Panc1 (cell line): ENCODE results near the gene PAK2. TPM values are rescaled to one million over a fixed set of nuclear protein-coding genes. Genes with fewer than 3 reads are reported as not detected.
"Not testable (repeated sequence)": the region's sequence is repeated elsewhere in the genome, so short reads cannot be mapped to it uniquely, and the experiment has no call there.

ENCODE experiments used
- ATAC-seq: fragments of 200-7000 bp; cut with Tn5 transposase; 2 replicates; pipeline ENCODE4 v1.9.1; 2020; ENCODE audit warnings: mild to moderate bottlenecking, moderate library complexity
- BruUV-seq: library from RNA; stranded (reverse); fragments of 400-500 nt; replicated peaks from 2 replicates; lab custom pipeline; 2021; lab: Mats Ljungman, UMichigan
- CTCF ChIA-PET: fragments of 300-600 bp; sonication (Branson Sonifier 250); formaldehyde crosslinking; loops from one replicate; lab custom pipeline; 2022; ENCODE audit warnings: antibody characterized with exemption; lab: Charles Lee
- POLR2A ChIA-PET: fragments of 300-600 bp; sonication (Branson Sonifier 250); formaldehyde crosslinking; loops from one replicate; lab custom pipeline; 2022; ENCODE audit warnings: antibody characterized with exemption; lab: Charles Lee
- DNase-seq: peaks from one replicate; pipeline ENCODE4 v3.0.0-alpha.2; 2010; ENCODE audit warnings: low read depth, low spot score
- H3K27ac ChIP-seq: 2 replicates; pipeline ENCODE4 v1.5.1; 2011; ENCODE audit warnings: mild to moderate bottlenecking, low read length, inconsistent platforms
- H3K27me3 ChIP-seq: fragments of 200-500 bp; sonication (Bioruptor generic); 2 replicates; pipeline ENCODE4 v1.6.0; 2014; ENCODE audit warnings: low read length, inconsistent platforms; ENCODE audit not compliant: control insufficient read depth, insufficient read depth
- H3K36me3 ChIP-seq: fragments of 200-500 bp; sonication (Bioruptor generic); 2 replicates; pipeline ENCODE4 v1.5.1; 2014; ENCODE audit warnings: inconsistent platforms, mild to moderate bottlenecking, low read length, moderate library complexity; ENCODE audit not compliant: control insufficient read depth, insufficient read depth
- H3K4me1 ChIP-seq: 2 replicates; pipeline ENCODE4 v1.5.1; 2011; ENCODE audit warnings: inconsistent platforms, mild to moderate bottlenecking, low read length, moderate library complexity; ENCODE audit not compliant: control insufficient read depth, insufficient read depth
- H3K4me3 ChIP-seq, 2 experiments: 2 replicates each; pipeline ENCODE4 v1.5.1; 2011 to 2012; ENCODE audit warnings: low read depth in 2 of 2, low read length in 2 of 2, mild to moderate bottlenecking in 2 of 2, inconsistent platforms in 1 of 2, moderate library complexity in 1 of 2
- H3K9me3 ChIP-seq: fragments of 200-500 bp; sonication (Bioruptor generic); 2 replicates; pipeline ENCODE4 v1.5.1; 2014; ENCODE audit warnings: low read depth, mild to moderate bottlenecking, inconsistent platforms, low read length, moderate library complexity; ENCODE audit not compliant: control insufficient read depth, insufficient read depth
- CTCF ChIP-seq: fragments of 450-650 bp; IDR thresholded peaks from 2 replicates; pipeline ENCODE4 v1.5.1; 2017; ENCODE audit warnings: mild to moderate bottlenecking
- POLR2AphosphoS5 ChIP-seq: IDR thresholded peaks from 2 replicates; pipeline ENCODE4 v1.6.1; 2012; ENCODE audit warnings: mild to moderate bottlenecking, low read depth, low read length, moderate library complexity
- SIN3A ChIP-seq: IDR thresholded peaks from 2 replicates; pipeline ENCODE4 v1.6.1; 2012; ENCODE audit warnings: low read depth, mild to moderate bottlenecking, low read length, moderate library complexity, borderline replicate concordance; ENCODE audit not compliant: insufficient read depth
- TCF7L2 ChIP-seq: IDR thresholded peaks from 2 replicates; pipeline ENCODE4 v1.6.1; 2011; ENCODE audit warnings: mild to moderate bottlenecking, low read depth, low read length, inconsistent platforms
- in situ Hi-C: cut with HindIII; loops from 2 replicates; pipeline ENCODE4 v1.10.0; 2016; ENCODE audit warnings: low sequenced_read_pairs, low pct_unique_long_range_greater_than_20kb
- intact Hi-C: fragments of 100-400 bp; cut with micrococcal nuclease; formaldehyde crosslinking; loops from one replicate; pipeline ENCODE4 v1.10.0; 2022; ENCODE audit not compliant: unreplicated experiment
- total RNA-seq: library from RNA; stranded (reverse); gene quantifications from one replicate; pipeline ENCODE4 v1.2.1, GENCODE V29; 2021; ENCODE audit not compliant: unreplicated experiment
- TF ChIP-seq, protein P1 (sequence below), 2 experiments: IDR thresholded peaks; 2 replicates each; pipeline ENCODE4 v1.6.1; 2011 to 2012; ENCODE audit warnings: low read depth in 2 of 2, control low read depth in 1 of 2, low read length in 1 of 2, mild to moderate bottlenecking in 1 of 2, moderate library complexity in 1 of 2; ENCODE audit not compliant: insufficient read depth in 1 of 2

PAK2 gene
- total RNA-seq, 1 experiment from 2014 or later: 185 TPM

DNA sequence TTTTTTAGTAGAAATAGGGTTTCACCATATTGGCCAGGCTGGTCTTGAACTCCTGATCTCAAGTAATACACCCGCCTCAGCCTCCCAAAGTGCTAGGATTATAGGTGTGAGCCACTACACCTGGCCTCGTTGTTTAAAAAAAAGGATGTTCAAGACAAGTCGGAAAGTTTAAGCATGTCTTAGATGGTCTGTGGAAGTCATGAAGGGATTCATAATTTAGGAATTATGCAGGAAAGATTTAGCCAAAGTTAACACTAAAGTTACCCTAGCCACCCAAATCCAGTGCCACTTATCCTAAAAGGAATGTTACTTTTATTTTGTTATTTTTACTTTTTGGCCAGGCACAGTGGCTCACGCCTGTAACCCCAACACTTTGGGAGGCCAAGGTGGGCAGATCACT is 108.7 kb downstream of the PAK2 start:
- H3K27me3 ChIP-seq, BruUV-seq, H3K36me3 ChIP-seq, H3K9me3 ChIP-seq, H3K27ac ChIP-seq, H3K4me1 ChIP-seq, intact Hi-C loops, H3K4me3 ChIP-seq, ATAC-seq, CTCF ChIA-PET, in situ Hi-C loops, DNase-seq: not testable (repeated sequence)
- POLR2A ChIA-PET: interaction anchor here (0.7 kb wide), 1 partner anchor 309 kb away, joined by 10 read pairs; no protein-coding TSS in a partner anchor

DNA sequence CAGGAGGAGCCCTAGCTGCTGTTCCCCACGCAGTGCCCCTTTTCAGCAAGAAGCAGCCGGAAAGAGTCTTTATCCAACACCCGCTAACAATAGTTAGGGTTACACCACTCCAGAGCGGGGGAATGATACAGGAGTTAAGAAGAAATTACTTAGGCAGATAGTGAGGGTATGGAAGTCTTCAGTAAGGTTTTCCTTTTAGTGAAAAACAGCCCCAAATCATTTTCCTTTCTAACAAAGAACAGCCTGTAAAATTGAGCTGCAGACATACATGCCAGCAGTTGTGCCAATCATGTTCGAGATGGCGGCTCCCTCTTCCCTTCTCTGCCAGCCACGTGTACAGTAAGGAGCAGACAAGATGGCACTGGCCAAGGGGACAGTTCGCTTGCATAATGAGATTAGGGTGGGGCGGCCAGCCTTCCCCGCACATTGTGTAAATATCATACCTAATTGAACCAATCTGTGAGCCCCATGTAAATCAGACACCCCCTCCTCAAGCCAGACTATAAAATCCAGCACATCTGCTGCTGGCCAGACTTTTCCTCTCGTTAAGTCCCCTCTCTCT is 109.6 kb downstream of the PAK2 start:
- POLR2A ChIA-PET: interaction anchor here (0.7 kb wide), 1 partner anchor 54 kb away, joined by 3 read pairs; no protein-coding TSS in a partner anchor

GRCh38 chr3:196863000-196863399 is 123.3 kb downstream of the PAK2 start:
- H3K4me1 ChIP-seq, ATAC-seq, in situ Hi-C loops, H3K9me3 ChIP-seq, H3K4me3 ChIP-seq, CTCF ChIA-PET, H3K27ac ChIP-seq, intact Hi-C loops, H3K36me3 ChIP-seq, POLR2A ChIA-PET, H3K27me3 ChIP-seq, BruUV-seq, DNase-seq: not testable (repeated sequence)

More for the DNA sequence above, 109.6 kb downstream of the PAK2 start:
- H3K4me3 ChIP-seq: no peak overlapping the region
- ATAC-seq (no peak), DNase-seq (no peak)
- no peak overlapping the region for H3K27ac ChIP-seq
- H3K4me1 ChIP-seq: no peaks in the 10 kb centered on the region
- CTCF ChIA-PET: no interaction called here
- in situ Hi-C loops (no loop called here), intact Hi-C loops (no loop called here)
- H3K27me3 ChIP-seq: no peaks in the 10 kb centered on the region
- no peaks in the 10 kb centered on the region for H3K36me3 ChIP-seq
- BruUV-seq: no TSS peak
- no peaks in the 10 kb centered on the region for H3K9me3 ChIP-seq
- TF ChIP-seq SIN3A: no peak
- no peak for TF ChIP-seq CTCF
- TF ChIP-seq, protein P1, sequence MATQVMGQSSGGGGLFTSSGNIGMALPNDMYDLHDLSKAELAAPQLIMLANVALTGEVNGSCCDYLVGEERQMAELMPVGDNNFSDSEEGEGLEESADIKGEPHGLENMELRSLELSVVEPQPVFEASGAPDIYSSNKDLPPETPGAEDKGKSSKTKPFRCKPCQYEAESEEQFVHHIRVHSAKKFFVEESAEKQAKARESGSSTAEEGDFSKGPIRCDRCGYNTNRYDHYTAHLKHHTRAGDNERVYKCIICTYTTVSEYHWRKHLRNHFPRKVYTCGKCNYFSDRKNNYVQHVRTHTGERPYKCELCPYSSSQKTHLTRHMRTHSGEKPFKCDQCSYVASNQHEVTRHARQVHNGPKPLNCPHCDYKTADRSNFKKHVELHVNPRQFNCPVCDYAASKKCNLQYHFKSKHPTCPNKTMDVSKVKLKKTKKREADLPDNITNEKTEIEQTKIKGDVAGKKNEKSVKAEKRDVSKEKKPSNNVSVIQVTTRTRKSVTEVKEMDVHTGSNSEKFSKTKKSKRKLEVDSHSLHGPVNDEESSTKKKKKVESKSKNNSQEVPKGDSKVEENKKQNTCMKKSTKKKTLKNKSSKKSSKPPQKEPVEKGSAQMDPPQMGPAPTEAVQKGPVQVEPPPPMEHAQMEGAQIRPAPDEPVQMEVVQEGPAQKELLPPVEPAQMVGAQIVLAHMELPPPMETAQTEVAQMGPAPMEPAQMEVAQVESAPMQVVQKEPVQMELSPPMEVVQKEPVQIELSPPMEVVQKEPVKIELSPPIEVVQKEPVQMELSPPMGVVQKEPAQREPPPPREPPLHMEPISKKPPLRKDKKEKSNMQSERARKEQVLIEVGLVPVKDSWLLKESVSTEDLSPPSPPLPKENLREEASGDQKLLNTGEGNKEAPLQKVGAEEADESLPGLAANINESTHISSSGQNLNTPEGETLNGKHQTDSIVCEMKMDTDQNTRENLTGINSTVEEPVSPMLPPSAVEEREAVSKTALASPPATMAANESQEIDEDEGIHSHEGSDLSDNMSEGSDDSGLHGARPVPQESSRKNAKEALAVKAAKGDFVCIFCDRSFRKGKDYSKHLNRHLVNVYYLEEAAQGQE (IDR thresholded peaks at IDR 0.05; ENCODE audit: insufficient read depth in 1 of 2, low read depth in 2 of 2, low read length in 1 of 2): no peak
- TF ChIP-seq POLR2AphosphoS5: no peak
- no peak for TF ChIP-seq TCF7L2
